Psoas muscle (tissue), 8 donors: ENCODE data around the gene SQOR. TPM values are rescaled to one million over a fixed set of nuclear protein-coding genes. Genes with fewer than 3 reads are reported as not detected.

Source experiments
- ATAC-seq, 4 donors: fragments of 200-7000 bp; cut with Tn5 transposase; one replicate each; pipeline ENCODE4 v1.9.1; 2020; ENCODE audit warnings: moderate library complexity in 3 of 4, mild to moderate bottlenecking in 2 of 4
- DNase-seq, 2 donors: peaks; one replicate each; pipeline ENCODE4 v3.0.0-alpha.2; 2020
- H3K27ac ChIP-seq: fragments of 200-600 bp; one replicate; pipeline ENCODE4 v1.8.0; 2022
- H3K27me3 ChIP-seq, 3 donors: fragments of 200-600 bp in 1 of 3; one replicate each; pipeline versions ENCODE4 v1.6.1 to v1.8.0; 2013 to 2022; ENCODE audit warnings: low read length in 2 of 3, mild to moderate bottlenecking in 2 of 3, moderate library complexity in 1 of 3; ENCODE audit not compliant: insufficient read depth in 3 of 3
- H3K36me3 ChIP-seq, 2 donors: fragments of 200-600 bp in 1 of 2; one replicate each; pipeline versions ENCODE4 v1.6.1 to v1.8.0; 2013 to 2022; ENCODE audit warnings: low read depth in 1 of 2, mild to moderate bottlenecking in 1 of 2, moderate library complexity in 1 of 2; ENCODE audit not compliant: insufficient read depth in 1 of 2
- H3K4me1 ChIP-seq: fragments of 200-600 bp; one replicate; pipeline ENCODE4 v1.8.0; 2022
- H3K4me3 ChIP-seq: fragments of 200-600 bp; one replicate; pipeline ENCODE4 v1.8.0; 2022; ENCODE audit warnings: mild to moderate bottlenecking
- H3K9me3 ChIP-seq: fragments of 200-600 bp; one replicate; pipeline ENCODE4 v1.8.0; 2022
- CTCF ChIP-seq: fragments of 200-600 bp; IDR thresholded peaks from one replicate; pipeline ENCODE4 v1.8.0; 2022; ENCODE audit warnings: antibody characterized with exemption
- WGBS, 3 donors: extraction: QIAGEN DNeasy Blood & Tissue Kit; methylation state at CpG; one replicate each; pipeline versions ENCODE4 v1.1.6 to v1.1.7; 2013; 5-methylcytosine and 5-hydroxymethylcytosine counted together
- intact Hi-C, 2 donors: fragments of 100-400 bp; cut with DNase I; formaldehyde crosslinking; loops; one replicate each; pipeline versions ENCODE4 v1.11.0 to v1.14.2; 2022
- polyA plus RNA-seq, 3 donors: library from polyadenylated mRNA; stranded (reverse); fragments of 200-250 nt; gene quantifications; one replicate each; pipeline ENCODE4 v1.2.3, GENCODE V29; 2013
- total RNA-seq, 4 donors: library from RNA; stranded (reverse); fragmentation: NEBNext Ultra II Directional in 2 of 4; extraction: Animal tissue kit (Norgen Biotek cat#: 25700) in 2 of 4; gene quantifications; one replicate each; pipeline versions ENCODE4 v1.2.1 to v1.2.4, GENCODE V29; 2021 to 2023
- donor health status: healthy with polysubstance abuse.
- donor health status: DM: no; HTN: no; CAD: no; lungs with moderate emphysema.
- donor health status: Bipolar disorder and iron deficiency.
- donor health status: healthy.
- donor health status: DM: yes; HTN: yes; CAD: no.
- donor health status: DM: no; HTN: no; CAD: no.
- donor health status: DM: no; HTN: no; CAD: no.
- donor health status: DM: yes; HTN: yes; CAD: no.

The SQOR gene
- total and polyA plus RNA-seq, 7 donors: 46.5 to 174 (median 142) TPM

GRCh38 chr15:45665261-45665660 lies 30.4 kb downstream of the SQOR start:
- no peak for DNase-seq
- Histone ChIP-seq H3K27ac (peak overlapping the region; percentile 73), H3K36me3 (peaks cover 24 to 77% of the 10 kb centered on the region in 2 donors), H3K27me3 (no peaks in the 10 kb centered on the region), H3K4me1 (peaks cover 22% of the 10 kb centered on the region), H3K9me3 (no peaks in the 10 kb centered on the region), H3K4me3 (no peak overlapping the region)
- 41 to 65% (median 60%) methylated on average over 1 of the region's 1 CpG for WGBS, 3 donors
- ATAC-seq: no peak
- TF ChIP-seq CTCF: no peak
- intact Hi-C loops: no loop called here

GRCh38 chr15:45666119-45666875 lies 31.5 kb downstream of the SQOR start:
- Histone ChIP-seq H3K27me3 (no peaks in the 10 kb centered on the region), H3K27ac (no peak overlapping the region), H3K4me1 (peaks cover 14% of the 10 kb centered on the region), H3K36me3 (peaks cover 29 to 85% of the 10 kb centered on the region in 2 donors), H3K9me3 (no peaks in the 10 kb centered on the region), H3K4me3 (no peak overlapping the region)
- TF ChIP-seq CTCF: no peak
- intact Hi-C loops: no loop called here
- no peak for ATAC-seq
- WGBS, 3 donors: 97 to 100% (median 100%) methylated on average over 1 of the region's 1 CpG
- no peak for DNase-seq

- no peak for DNase-seq
- Histone ChIP-seq H3K36me3 (peaks cover 26 to 85% of the 10 kb centered on the region in 2 donors), H3K4me1 (peaks cover 14% of the 10 kb centered on the region), H3K27me3 (no peaks in the 10 kb centered on the region), H3K27ac (no peak overlapping the region), H3K9me3 (no peaks in the 10 kb centered on the region), H3K4me3 (no peak overlapping the region)
- no peak for ATAC-seq
- TF ChIP-seq CTCF: no peak
- 37 to 47% (median 43%) methylated on average over 2 of the region's 2 CpGs for WGBS, 3 donors
- intact Hi-C loops: no loop called here
Measured at GRCh38 chr15:45667002-45667401, 32.2 kb downstream of the SQOR start.

GRCh38 chr15:45668386-45668785 lies 33.6 kb downstream of the SQOR start:
- H3K36me3 ChIP-seq: peaks cover 23 to 85% of the 10 kb centered on the region in 2 donors
- TF ChIP-seq CTCF: no peak

More at GRCh38 chr15:45668386-45668785, 33.6 kb downstream of the SQOR start:
- ATAC-seq: no peak
- Histone ChIP-seq H3K4me3 (no peak overlapping the region), H3K27me3 (no peaks in the 10 kb centered on the region), H3K27ac (no peak overlapping the region), H3K9me3 (no peaks in the 10 kb centered on the region), H3K4me1 (peaks cover 14% of the 10 kb centered on the region)
- WGBS, 3 donors: 67 to 89% (median 79%) methylated on average over 6 of the region's 6 CpGs
- DNase-seq: no peak
- intact Hi-C loops: no loop called here
